IMR-90 (cell line): Measurements from ENCODE around the gene TNNI2. TPM values are rescaled to one million over a fixed set of nuclear protein-coding genes. Genes with fewer than 3 reads are reported as not detected.
"Not testable (repeated sequence)": the region's sequence is repeated elsewhere in the genome, so short reads cannot be mapped to it uniquely, and the experiment has no call there.

Experiments
- ATAC-seq: fragments of 200-7000 bp; cut with Tn5 transposase; 2 replicates; pipeline ENCODE4 v1.9.1; 2020; ENCODE audit warnings: low read depth, mild to moderate bottlenecking, moderate library complexity
- BruUV-seq: library from RNA; stranded (reverse); fragments of 400-500 nt; replicated peaks from 2 replicates; lab custom pipeline; 2021; lab: Mats Ljungman, UMichigan
- CTCF ChIA-PET: fragments of 300-600 bp; formaldehyde crosslinking; extraction: SDS; loops from one replicate; lab custom pipeline; 2021; ENCODE audit warnings: antibody characterized with exemption; lab: Yijun Ruan, JAX
- POLR2A ChIA-PET: fragments of 300-600 bp; sonication (Branson Sonifier 250); formaldehyde crosslinking; loops from one replicate; lab custom pipeline; 2022; ENCODE audit warnings: antibody characterized with exemption; ENCODE audit not compliant: unreplicated experiment; lab: Charles Lee
- DNase-seq: peaks from one replicate; pipeline ENCODE4 v3.0.0; 2013
- H2AFZ ChIP-seq: replicated peaks from 2 replicates; pipeline ENCODE3; 2013; ENCODE audit warnings: low read length, mild to moderate bottlenecking; ENCODE audit not compliant: poor library complexity
- H2AK5ac ChIP-seq: 2 replicates; pipeline ENCODE4 v1.6.1; 2013; ENCODE audit warnings: low read depth, low read length, inconsistent platforms
- H2AK9ac ChIP-seq: replicated peaks from 2 replicates; pipeline ENCODE3; 2013; ENCODE audit warnings: mild to moderate bottlenecking, low read depth, low read length, moderate library complexity; ENCODE audit not compliant: poor library complexity
- H2BK120ac ChIP-seq: 2 replicates; pipeline ENCODE4 v1.6.1; 2013; ENCODE audit warnings: low read depth, low read length, inconsistent platforms
- H2BK15ac ChIP-seq: 3 replicates; pipeline ENCODE4 v1.6.1; 2013; ENCODE audit warnings: low read depth, low read length, inconsistent platforms
- H2BK20ac ChIP-seq: 2 replicates; pipeline ENCODE4 v1.6.1; 2013; ENCODE audit warnings: low read depth, mild to moderate bottlenecking, inconsistent platforms, low read length, moderate library complexity
- H2BK5ac ChIP-seq: 2 replicates; pipeline ENCODE4 v1.6.1; 2013; ENCODE audit warnings: mild to moderate bottlenecking, low read depth, low read length, inconsistent platforms; ENCODE audit not compliant: poor library complexity, severe bottlenecking
- H3K14ac ChIP-seq: replicated peaks from 2 replicates; pipeline ENCODE4 v1.6.1; 2013; ENCODE audit warnings: low read depth, low read length, inconsistent platforms
- H3K18ac ChIP-seq: 2 replicates; pipeline ENCODE4 v1.6.1; 2013; ENCODE audit warnings: low read depth, low read length, control low read depth
- H3K23ac ChIP-seq: 2 replicates; pipeline ENCODE4 v1.6.1; 2013; ENCODE audit warnings: low read depth, low read length, inconsistent platforms
- H3K27ac ChIP-seq: 2 replicates; pipeline ENCODE4 v1.5.1; 2013; ENCODE audit warnings: mild to moderate bottlenecking, control low read depth, low read length; ENCODE audit not compliant: insufficient read depth
- H3K27me3 ChIP-seq: 2 replicates; pipeline ENCODE4 v1.6.1; 2013; ENCODE audit warnings: low read length; ENCODE audit not compliant: control insufficient read depth, insufficient read depth
- H3K36me3 ChIP-seq: 2 replicates; pipeline ENCODE4 v1.6.1; 2013; ENCODE audit warnings: low read length, mixed read lengths; ENCODE audit not compliant: control insufficient read depth, insufficient read depth
- H3K4ac ChIP-seq: 2 replicates; pipeline ENCODE4 v1.6.1; 2013; ENCODE audit warnings: low read depth, low read length, inconsistent platforms
- H3K4me1 ChIP-seq: 2 replicates; pipeline ENCODE4 v1.6.1; 2013; ENCODE audit warnings: low read length, mixed read lengths; ENCODE audit not compliant: control insufficient read depth, insufficient read depth
- H3K4me2 ChIP-seq: 2 replicates; pipeline ENCODE4 v1.6.1; 2013; ENCODE audit warnings: low read depth, mild to moderate bottlenecking, control low read depth, low read length, moderate library complexity
- H3K4me3 ChIP-seq: 2 replicates; pipeline ENCODE4 v1.5.1; 2013; ENCODE audit warnings: low read depth, mild to moderate bottlenecking, control low read depth, low read length, moderate library complexity; ENCODE audit not compliant: insufficient read depth
- H3K56ac ChIP-seq: 2 replicates; pipeline ENCODE4 v1.6.1; 2013; ENCODE audit warnings: low read length, inconsistent platforms; ENCODE audit not compliant: insufficient read depth; ENCODE audit errors: extremely low read depth
- H3K79me1 ChIP-seq, 2 experiments: 2 replicates each; pipeline ENCODE4 v1.6.1; 2013; ENCODE audit warnings: low read length in 2 of 2, inconsistent platforms in 1 of 2, low read depth in 1 of 2
- H3K9ac ChIP-seq: 2 replicates; pipeline ENCODE4 v1.6.1; 2013; ENCODE audit warnings: low read depth, low read length, control low read depth
- H3K9me1 ChIP-seq: 2 replicates; pipeline ENCODE4 v1.6.1; 2013; ENCODE audit warnings: low read length, inconsistent platforms; ENCODE audit not compliant: insufficient read depth
- H3K9me3 ChIP-seq: 2 replicates; pipeline ENCODE4 v1.6.1; 2013; ENCODE audit warnings: low read length; ENCODE audit not compliant: control insufficient read depth, insufficient read depth
- H4K20me1 ChIP-seq: 2 replicates; pipeline ENCODE4 v1.6.1; 2013; ENCODE audit warnings: low read length, inconsistent platforms; ENCODE audit not compliant: insufficient read depth
- H4K5ac ChIP-seq: 2 replicates; pipeline ENCODE4 v1.6.1; 2013; ENCODE audit warnings: mild to moderate bottlenecking, low read depth, low read length, control low read depth
- H4K8ac ChIP-seq, 2 experiments: 2 replicates each; pipeline ENCODE4 v1.6.1; 2013; ENCODE audit warnings: low read depth in 2 of 2, low read length in 2 of 2, control low read depth in 1 of 2, inconsistent platforms in 1 of 2
- H4K91ac ChIP-seq: 2 replicates; pipeline ENCODE4 v1.6.1; 2013; ENCODE audit warnings: low read depth, low read length, inconsistent platforms; ENCODE audit not compliant: insufficient read depth
- WGBS, 2 experiments: methylation state at CpG; one replicate each; pipeline versions ENCODE4 v1.1.5 to v1.1.7; 2013; ENCODE audit warnings: missing lambda C conversion rate in 2 of 2; ENCODE audit not compliant: insufficient read length in 1 of 2; ENCODE audit errors: extremely low coverage in 2 of 2; 5-methylcytosine and 5-hydroxymethylcytosine counted together
- dilution Hi-C: fragments of 300-500 bp; cut with HindIII; formaldehyde crosslinking; loops from one replicate; pipeline ENCODE4 v1.14.3; 2018; ENCODE audit warnings: low sequenced_read_pairs; ENCODE audit not compliant: unreplicated experiment
- in situ Hi-C: fragments of 300-500 bp; cut with MboI; formaldehyde crosslinking; loops from 3 replicates; pipeline ENCODE4 v1.14.3; 2019; ENCODE audit warnings: low sequenced_read_pairs, inconsistent platforms, mixed read lengths
- intact Hi-C: fragments of 100-400 bp; cut with micrococcal nuclease; formaldehyde crosslinking; loops from 2 replicates; pipeline ENCODE4 v1.10.0; 2022
- polyA plus RNA-seq, 3 experiments: library from polyadenylated mRNA; depleted of rRNA; stranded (reverse); fragments of >200 nt; gene quantifications; 2 replicates each; pipeline ENCODE4 v1.2.3, GENCODE V29; 2012; ENCODE audit warnings: low replicate concordance in 1 of 3
- total RNA-seq: library from RNA; depleted of rRNA; stranded (reverse); fragments of >200 nt; gene quantifications from 2 replicates; pipeline ENCODE4 v1.2.3, GENCODE V29; 2012

The TNNI2 gene
- total and polyA plus RNA-seq, 2 of the 4 experiments (the other 2 are of a cell fraction) = not detected

GRCh38 chr11:1886551-1886950, 47.8 kb downstream of the TNNI2 start:
- H2BK15ac ChIP-seq, H3K9me3 ChIP-seq, H2BK120ac ChIP-seq, DNase-seq, H3K36me3 ChIP-seq, H2AK5ac ChIP-seq, ATAC-seq, BruUV-seq, H3K9me1 ChIP-seq, H3K4ac ChIP-seq, H4K8ac ChIP-seq, H3K9ac ChIP-seq, dilution Hi-C loops, POLR2A ChIA-PET, H2AFZ ChIP-seq, H3K23ac ChIP-seq, intact Hi-C loops, in situ Hi-C loops, H3K79me1 ChIP-seq, H2BK20ac ChIP-seq, H3K27ac ChIP-seq, H4K5ac ChIP-seq, H3K4me1 ChIP-seq, H4K91ac ChIP-seq, H2BK5ac ChIP-seq, H3K14ac ChIP-seq, CTCF ChIA-PET, H3K56ac ChIP-seq, H3K4me2 ChIP-seq, H2AK9ac ChIP-seq, H3K18ac ChIP-seq, H3K4me3 ChIP-seq, H4K20me1 ChIP-seq: not testable (repeated sequence)
- peaks cover 26% of the 10 kb centered on the region for H3K27me3 ChIP-seq
- WGBS, 2 experiments = 56% methylated on average over 8 of the region's 13 CpGs; no CpG with 5 or more reads in 1 of the 2 experiments
